Testis (tissue), 2 donors: Measurements from ENCODE around the gene PCLO.

Source experiments
- CTCF ChIP-seq, 3 experiments: fragments of 450-650 bp in 2 of 3; fragments of 200-600 bp in 1 of 3; sonication (generic) in 1 of 3; IDR thresholded peaks; one replicate each; pipeline ENCODE4 v1.5.1; 2016 to 2019; ENCODE audit warnings: antibody characterized with exemption in 3 of 3, mild to moderate bottlenecking in 2 of 3, moderate library complexity in 1 of 3
- POLR2A ChIP-seq: fragments of 450-650 bp; IDR thresholded peaks from one replicate; pipeline ENCODE4 v1.6.1; 2017; ENCODE audit warnings: antibody characterized with exemption, mild to moderate bottlenecking, moderate library complexity

GRCh38 chr7:83014546-83014945 lies 148.1 kb downstream of the PCLO start:
- TF ChIP-seq CTCF (IDR thresholded peaks at IDR 0.05) (no peak), POLR2A (no peak)
